ENCODE measurements around the gene BDNF. TPM values are rescaled to one million over a fixed set of nuclear protein-coding genes. Genes with fewer than 3 reads are reported as not detected.

Gene BDNF
- total RNA-seq, 1 donor from 2014 or later, result 5.8 TPM

DNA sequence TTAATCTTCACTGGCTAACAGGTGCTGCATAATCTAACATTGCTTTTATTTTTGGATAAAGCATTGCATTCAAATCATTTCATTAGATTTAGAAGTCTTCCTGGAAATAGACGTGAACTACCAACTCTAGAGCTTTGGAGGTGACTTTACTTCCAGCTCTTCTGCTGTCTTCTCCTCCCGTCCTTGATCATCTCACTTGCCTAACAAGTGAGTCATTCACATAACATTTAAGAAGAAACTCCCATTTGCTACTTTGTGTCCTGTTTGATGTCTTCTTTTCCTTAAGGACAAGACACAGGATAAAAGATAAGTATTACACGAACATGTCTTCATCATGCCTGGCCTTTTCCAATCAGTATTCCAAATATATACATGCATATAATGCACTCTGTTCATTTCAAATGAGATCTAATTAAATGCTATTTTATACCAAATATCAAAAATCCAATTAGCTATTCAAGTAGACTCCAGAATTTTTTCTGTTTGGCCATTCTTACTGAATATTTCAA, 88.3 kb downstream of the BDNF start:
- DNase-seq (ENCODE audit: low read depth), result no peak
- H3K4me3 ChIP-seq (ENCODE audit: low read depth, low read length), result no peak overlapping the region
- TF ChIP-seq, protein P1, sequence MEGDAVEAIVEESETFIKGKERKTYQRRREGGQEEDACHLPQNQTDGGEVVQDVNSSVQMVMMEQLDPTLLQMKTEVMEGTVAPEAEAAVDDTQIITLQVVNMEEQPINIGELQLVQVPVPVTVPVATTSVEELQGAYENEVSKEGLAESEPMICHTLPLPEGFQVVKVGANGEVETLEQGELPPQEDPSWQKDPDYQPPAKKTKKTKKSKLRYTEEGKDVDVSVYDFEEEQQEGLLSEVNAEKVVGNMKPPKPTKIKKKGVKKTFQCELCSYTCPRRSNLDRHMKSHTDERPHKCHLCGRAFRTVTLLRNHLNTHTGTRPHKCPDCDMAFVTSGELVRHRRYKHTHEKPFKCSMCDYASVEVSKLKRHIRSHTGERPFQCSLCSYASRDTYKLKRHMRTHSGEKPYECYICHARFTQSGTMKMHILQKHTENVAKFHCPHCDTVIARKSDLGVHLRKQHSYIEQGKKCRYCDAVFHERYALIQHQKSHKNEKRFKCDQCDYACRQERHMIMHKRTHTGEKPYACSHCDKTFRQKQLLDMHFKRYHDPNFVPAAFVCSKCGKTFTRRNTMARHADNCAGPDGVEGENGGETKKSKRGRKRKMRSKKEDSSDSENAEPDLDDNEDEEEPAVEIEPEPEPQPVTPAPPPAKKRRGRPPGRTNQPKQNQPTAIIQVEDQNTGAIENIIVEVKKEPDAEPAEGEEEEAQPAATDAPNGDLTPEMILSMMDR (conservative IDR thresholded peaks at IDR 0.05; ENCODE audit: low read depth, low read length), result no peak

DNA sequence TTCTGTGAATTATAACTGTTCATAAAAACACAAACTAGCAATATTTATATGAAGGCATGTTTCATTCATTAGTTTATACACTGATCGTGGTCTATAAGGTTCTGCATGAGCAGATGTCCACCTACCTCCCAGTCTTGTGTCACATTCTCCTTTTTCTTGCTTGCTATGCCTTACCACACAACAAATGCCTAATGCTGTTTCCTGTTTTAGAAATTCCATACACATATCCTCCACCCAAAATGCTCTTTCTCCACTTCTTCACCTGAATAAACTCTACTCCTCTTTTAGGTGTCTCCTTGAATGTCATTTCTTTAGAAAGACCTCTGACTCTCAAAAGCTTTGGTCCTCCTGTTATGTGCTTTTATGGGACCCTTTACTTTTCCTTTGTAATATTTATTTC, 88.9 kb downstream of the BDNF start:
- DNase-seq (ENCODE audit: low read depth), result no peak
- no peak overlapping the region for H3K4me3 ChIP-seq (ENCODE audit: low read depth, low read length)
- TF ChIP-seq, protein P1 (conservative IDR thresholded peaks at IDR 0.05; ENCODE audit: low read depth, low read length), result no peak

DNA sequence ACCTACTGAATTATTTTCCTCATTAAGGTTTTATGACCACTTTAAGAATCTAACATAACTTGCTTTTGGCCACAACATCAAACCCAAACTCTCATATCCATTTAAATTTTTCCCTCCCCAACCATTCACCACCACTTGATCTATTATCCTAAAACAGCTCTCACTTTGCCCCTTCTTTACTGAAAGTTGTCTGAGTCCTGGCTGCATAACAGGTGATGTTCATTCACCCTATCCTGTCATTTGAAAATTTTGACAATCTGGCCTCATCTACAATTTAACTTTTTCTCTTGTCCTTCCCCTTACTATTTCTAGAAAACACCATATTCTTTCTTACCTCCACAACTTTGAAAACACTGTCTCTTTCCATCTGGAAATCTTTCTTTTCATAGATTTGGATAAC, 89.3 kb downstream of the BDNF start:
- TF ChIP-seq, protein P1 (conservative IDR thresholded peaks at IDR 0.05; ENCODE audit: low read depth, low read length), result no peak
- DNase-seq (ENCODE audit: low read depth), result no peak
- no peak overlapping the region for H3K4me3 ChIP-seq (ENCODE audit: low read depth, low read length)

DNA sequence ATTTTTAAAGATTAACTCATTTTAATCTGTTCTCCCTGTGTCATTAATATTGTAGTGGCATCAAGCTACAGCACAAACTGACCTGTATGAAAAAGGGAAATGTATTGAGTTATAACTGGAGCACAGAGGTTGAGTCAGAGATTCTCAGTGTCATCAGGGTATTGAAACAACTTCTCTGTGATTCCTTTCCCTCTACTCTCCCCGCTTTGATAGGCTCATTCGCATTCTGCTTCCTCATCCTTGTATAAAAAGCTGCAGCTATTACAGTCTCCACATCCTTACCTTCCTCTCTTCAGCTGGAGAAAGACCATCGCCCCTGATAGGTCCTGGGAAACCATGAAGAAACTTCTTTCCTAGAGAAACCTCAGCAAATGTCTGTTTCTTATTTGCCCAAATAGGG, 90.0 kb downstream of the BDNF start:
- no peak overlapping the region for H3K4me3 ChIP-seq (ENCODE audit: low read depth, low read length)
- TF ChIP-seq, protein P1 (conservative IDR thresholded peaks at IDR 0.05; ENCODE audit: low read depth, low read length), result no peak
- no peak for DNase-seq (ENCODE audit: low read depth)

DNA sequence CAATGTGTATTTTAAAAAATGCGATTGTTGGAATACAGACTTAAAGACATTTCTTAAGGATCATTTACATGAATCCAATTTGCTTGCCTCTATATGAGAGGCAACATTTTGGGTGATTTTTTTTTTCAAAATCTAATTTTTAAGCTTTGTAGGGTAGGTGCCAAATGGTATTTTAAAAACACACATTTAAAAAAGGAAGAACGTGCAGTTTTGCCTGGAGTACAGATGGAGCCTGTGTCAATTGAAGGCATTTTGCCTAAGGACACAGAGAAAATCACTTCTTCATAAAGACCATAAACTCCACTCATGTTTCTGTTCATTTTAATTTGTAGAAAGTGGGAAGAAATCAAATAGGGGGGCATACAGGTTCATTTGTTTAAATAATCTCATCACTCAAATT, 91.3 kb downstream of the BDNF start:
- no peak overlapping the region for H3K4me3 ChIP-seq (ENCODE audit: low read depth, low read length)
- no peak for DNase-seq (ENCODE audit: low read depth)
- TF ChIP-seq, protein P1 (conservative IDR thresholded peaks at IDR 0.05; ENCODE audit: low read depth, low read length), result no peak

DNA sequence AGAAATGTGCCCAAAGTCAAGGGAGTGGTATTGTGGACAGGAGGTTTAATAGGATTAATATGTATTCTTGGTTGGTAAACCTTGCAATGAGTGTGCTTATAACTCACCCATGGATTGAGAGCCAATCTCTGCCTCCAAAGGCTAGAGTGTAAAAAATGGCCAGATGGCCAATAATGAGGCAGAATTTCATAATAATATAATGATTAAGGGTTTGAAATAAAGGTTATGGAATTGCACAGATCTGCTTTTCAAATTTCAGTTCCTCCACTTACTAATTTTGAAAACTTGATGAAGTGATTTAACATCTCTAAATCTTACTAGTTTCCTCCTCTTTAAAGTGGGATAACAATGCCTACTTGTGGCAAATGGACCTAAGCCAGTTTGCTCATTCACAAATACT, 94.8 kb downstream of the BDNF start:
- no peak overlapping the region for H3K4me3 ChIP-seq (ENCODE audit: low read depth, low read length)
- TF ChIP-seq, protein P1 (conservative IDR thresholded peaks at IDR 0.05; ENCODE audit: low read depth, low read length), result no peak
- DNase-seq (ENCODE audit: low read depth), result no peak

Other genes starting within 250 kb of the BDNF start
- gene LGR4, start 227.7 kb downstream of the BDNF start, total RNA-seq, result 62.7 and 64.2 TPM in 2 replicates
- 23.5 and 35.0 TPM in 2 replicates for gene LIN7C, start 193.7 kb downstream of the BDNF start, total RNA-seq